ENCODE measurements around the gene GALK1.
"Not testable (repeated sequence)": the region's sequence is repeated elsewhere in the genome, so short reads cannot be mapped to it uniquely, and the experiment has no call there.

The GALK1 gene

GRCh38 chr17:75764711-75765421 is at the start of gene GALK1:
TSS of gene GALK1 (minus strand) at chr17:75765192. CDS start at chr17:75765136, 56 bp downstream.
- DNase-seq: no peak

DNA sequence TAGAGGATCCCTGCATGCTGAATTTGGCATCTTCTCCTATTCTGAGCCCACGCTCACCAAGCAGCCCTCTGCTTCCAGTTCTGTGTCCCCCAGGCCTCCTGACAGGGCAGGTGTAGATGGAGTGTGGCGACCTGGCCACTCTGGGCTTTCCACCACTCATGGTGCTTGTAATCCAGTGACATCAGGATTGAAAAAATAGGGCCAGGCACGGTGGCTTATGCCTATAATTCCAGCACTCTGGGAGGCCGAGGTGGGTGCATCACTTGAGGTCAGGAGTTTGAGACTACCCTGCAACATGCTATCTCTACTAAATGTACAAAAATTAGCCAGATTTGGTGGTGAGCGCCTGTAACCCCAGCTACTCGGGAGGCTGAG is 49.0 kb upstream of the GALK1 start:
- DNase-seq: no peak

DNA sequence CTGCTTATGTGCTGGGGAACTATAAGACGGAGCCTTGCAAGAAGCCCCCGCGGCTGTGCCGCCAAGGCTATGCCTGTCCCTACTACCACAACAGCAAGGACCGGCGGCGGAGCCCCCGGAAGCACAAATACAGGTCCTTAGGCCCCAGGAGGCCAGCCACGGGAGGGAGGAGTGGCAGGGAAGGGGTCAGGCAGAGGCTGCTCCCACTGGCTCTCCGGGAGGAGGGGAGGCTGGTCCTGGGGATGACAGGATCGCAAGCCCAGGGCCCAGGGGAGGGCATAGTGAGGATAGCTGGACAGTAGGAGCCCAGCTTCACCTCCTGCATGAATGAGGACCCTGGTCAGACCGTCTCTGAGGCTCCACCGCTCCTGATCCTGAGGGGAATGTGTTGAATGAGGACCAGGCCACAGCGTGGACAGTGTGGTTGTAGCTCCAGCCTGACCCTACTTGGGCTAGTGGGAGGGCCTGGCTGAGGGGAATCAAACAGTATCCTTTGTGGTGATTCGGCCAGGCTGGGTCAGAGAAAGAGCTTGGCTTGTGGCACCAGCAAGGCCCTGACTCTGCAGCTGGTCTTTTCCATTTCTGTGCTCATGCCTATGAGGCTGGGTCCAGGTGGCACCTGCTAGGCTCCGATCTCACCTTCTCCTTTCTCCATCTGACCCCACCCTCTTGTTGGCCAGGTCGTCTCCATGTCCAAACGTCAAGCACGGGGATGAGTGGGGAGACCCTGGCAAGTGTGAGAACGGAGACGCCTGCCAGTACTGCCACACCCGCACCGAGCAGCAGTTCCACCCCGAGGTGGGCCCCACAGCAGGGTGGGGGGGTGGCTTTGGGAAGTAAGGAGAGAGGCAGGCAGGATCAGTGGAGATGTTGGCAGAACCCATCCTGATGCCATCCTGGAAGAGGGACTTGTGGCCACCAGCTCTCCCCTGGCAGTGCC is 48.4 kb upstream of the GALK1 start:
- no peak for DNase-seq

- no peak for DNase-seq
Observed at GRCh38 chr17:75812096-75813013, 47.4 kb upstream of the GALK1 start.

DNA sequence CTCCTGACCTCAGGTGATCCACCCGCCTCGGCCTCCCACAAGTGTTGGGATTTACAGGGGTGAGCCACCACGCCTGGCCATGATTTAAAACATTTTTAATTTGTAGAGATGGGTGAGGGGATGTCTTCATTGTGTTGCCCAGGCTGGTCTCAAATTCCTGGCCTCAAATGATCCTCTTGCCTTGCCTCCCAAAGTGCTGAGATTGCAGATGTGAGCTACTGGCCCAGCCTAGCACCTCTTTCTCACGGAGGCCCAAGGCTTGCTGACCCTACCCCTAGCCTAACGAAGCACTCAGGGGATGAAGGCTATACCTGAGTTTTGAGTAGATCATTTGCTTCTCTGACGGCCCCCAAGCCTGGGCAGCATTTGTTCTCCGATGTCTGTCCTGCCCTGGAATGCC is 46.2 kb upstream of the GALK1 start:
- DNase-seq: no peak

DNA sequence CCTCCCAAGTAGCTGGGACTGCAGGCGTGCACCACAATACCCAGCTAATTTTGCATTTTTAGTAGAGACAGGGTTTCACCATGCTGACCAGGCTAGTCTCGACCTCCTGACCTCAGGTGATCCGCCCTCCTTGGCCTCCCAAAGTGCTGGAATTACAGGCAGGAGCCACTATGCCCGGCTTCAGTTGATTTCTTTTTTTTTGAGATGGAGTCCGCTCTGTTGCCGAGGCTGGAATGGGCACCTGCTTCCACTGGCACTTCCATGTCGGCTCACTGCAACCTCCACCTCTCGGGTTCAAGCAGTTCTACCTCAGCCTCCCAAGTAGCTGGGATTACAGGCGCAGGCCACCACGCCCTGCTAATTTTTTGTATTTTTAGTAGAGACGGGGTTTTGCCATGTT is 45.8 kb upstream of the GALK1 start:
- DNase-seq: not testable (repeated sequence)

GRCh38 chr17:75810216-75810615 is 45.2 kb upstream of the GALK1 start:
- DNase-seq: no peak

DNA sequence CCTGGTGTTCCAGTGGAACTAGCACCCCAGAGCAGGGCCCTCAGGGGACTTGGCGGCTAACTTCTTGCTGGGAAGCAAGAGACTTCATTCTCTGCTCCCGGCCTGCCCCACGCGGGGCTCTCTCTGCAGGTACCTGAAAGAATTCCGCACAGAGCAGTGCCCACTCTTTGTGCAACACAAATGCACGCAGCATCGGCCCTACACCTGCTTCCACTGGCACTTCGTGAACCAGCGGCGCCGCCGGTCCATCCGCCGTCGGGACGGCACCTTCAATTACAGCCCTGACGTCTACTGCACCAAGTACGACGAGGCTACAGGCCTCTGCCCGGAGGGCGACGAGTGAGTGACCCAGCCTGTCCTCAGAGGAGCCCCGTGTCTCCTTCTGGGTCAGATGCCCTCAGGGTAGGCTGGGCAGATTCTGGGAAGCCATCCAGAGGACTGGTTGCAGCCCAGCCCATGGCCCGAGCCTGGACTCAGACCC is 44.7 kb upstream of the GALK1 start:
- no peak for DNase-seq

DNA sequence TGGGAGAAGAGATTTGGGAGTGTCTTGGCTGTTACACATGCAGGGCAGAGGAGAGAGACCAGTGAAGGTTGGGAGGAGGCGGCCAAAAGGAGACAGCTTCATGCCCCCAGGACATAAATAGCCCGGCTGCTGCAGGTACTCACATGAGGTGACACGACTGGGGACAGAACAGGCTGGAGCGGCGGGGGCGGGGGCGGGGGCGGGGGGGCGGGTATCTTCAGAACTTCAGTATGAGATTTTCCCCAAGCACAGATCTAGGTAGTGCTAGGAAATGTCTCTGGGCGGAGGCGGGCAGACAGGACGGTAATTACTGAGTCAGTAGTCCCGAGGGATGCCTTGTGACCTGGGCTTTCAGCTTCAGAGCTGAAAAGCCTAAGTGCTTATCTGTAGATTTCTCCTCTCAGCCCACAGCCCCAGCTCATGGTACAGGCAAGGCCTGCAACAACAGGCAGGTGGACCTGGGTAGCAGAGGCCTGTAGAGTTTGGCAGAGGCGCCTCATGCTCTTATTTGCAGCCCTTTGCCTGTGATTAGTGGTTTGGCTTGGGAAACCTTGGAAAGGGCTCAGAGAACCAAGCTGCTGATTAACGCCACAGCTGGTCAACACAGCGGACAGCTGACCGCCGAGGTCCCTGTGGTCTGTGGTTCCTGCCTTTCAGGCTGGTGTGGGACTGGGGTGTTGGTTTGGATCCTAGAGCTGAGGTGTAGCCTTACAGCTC is 44.1 kb upstream of the GALK1 start:
- no peak for DNase-seq

DNA sequence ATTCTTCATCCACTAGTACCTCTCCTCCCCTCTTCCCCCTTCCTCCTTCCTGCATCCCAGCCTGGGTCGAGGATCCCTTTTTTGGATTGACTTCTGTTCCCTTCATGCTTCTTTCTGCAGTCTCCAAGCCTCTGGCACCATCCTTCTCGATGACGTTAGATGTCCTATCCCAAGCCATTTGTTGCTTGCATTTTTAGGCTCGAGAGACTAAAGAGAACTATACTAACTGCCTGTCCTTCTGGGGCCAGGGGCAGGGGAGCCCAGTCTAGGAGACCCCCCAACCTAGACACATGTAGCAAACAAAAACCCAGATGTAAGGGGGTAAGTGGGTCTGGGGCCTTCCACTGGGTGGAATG is 43.5 kb upstream of the GALK1 start:
- DNase-seq: no peak

DNA sequence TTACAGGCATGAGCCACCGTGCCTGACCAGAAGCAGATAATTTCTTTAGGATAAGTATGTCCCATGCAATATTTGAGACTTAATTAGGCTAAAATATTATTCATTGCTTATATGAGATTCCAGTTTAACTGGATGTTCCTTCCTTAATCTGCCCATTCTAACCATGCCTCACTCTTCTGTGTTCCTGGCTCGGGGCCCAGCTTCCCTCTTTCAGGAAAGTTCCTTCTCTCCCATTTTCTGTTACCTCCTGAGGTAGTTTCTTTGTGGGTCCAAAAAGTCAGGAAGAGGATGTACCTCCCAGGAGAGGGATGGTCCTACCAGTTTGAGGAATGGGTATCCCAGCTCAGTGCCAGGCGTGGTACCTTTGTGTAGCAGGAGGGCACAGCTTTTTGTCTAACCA is 42.9 kb upstream of the GALK1 start:
- no peak for DNase-seq

- DNase-seq: no peak
Observed at GRCh38 chr17:75806822-75807500, 42.0 kb upstream of the GALK1 start.

GRCh38 chr17:75803883-75804282 is 38.9 kb upstream of the GALK1 start:
- DNase-seq: no peak

- no peak for DNase-seq
Observed at GRCh38 chr17:75799402-75799801, 34.4 kb upstream of the GALK1 start.

GRCh38 chr17:75795820-75796607 is 31.0 kb upstream of the GALK1 start:
- DNase-seq: no peak

GRCh38 chr17:75793460-75793859 is 28.5 kb upstream of the GALK1 start:
- no peak for DNase-seq

GRCh38 chr17:75791254-75791653 is 26.3 kb upstream of the GALK1 start:
- no peak for DNase-seq

DNA sequence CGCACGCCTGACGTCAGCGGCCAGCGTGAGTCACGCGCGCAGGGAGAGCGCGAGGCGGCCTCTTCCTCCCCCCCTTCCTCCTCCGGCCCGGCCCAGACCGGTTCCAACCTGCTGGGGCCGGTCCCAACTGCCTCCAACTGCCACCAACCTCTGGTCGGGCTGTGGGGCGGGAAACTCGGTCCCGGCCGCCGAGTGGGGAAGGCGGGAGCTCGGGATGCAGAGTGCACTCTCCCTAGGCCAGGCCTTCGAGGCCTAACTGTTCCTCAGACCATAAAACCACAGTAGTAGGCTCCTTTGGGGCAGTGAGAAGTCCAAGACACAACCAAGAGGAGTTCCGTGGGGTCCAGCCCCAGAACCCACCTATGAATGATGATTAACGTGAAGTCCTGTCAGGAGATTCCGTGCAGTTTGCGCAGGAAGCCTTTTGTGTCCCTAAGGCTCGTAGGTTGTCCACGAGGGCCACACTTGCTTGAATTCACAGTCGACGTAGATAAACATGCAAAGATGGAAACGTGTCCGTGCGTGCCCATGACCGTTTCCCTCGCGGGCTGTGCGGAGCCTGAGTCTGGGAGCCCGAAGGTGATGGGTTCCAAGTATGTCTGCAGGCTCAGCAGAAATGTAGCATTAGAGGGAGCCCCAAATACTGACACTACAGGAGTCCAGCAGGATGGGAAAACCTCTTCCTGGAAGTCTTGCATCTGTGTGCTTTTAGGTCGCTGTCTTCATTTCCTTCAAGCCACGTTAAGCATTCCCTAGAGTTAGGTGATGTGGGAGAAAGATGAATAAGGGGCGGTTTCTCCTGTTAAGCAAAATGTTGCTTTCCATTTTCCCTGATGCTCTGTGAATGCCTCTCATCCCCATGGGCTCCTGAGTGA is 20.3 kb upstream of the GALK1 start:
- DNase-seq: peak; percentile 83

GRCh38 chr17:75784473-75785015 is 19.6 kb upstream of the GALK1 start, which contains the start of gene UNK:
TSS of gene UNK (plus strand) at chr17:75784806. CDS start at chr17:75784881, 75 bp downstream.
- DNase-seq: peak; percentile 90

Measured in NCI-H1417 treated with DMSO at 0.1 percent for 48 hours (cell line).